HG03103 (cell line): ENCODE results near the gene THBS1.

ENCODE experiments used
- ATAC-seq: cut with Tn5 transposase; IDR thresholded peaks from one replicate; pipeline ENCODE4 v1.9.1; 2021; ENCODE audit warnings: low read depth; ENCODE audit not compliant: unreplicated experiment

THBS1 gene

DNA sequence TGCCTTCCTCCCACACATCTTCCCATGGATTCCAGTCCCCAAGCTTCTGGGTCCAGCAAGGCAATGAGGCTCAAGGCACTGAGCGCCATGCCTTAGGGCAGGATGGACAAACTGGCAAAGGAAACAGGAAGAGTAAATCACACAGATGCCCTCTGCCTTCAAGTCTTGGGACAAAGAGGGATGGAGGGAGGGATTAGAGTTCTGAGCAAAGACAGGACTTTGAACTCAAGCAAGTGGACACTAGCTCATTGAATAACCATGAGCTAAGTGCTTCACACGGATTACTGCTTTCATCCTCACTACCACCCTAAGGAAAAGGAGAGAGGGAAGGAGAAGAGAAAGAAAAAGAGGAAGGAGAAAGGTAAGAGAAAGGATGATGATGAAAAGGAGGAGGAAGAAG, 7.6 kb upstream of the THBS1 start:
- ATAC-seq, result no peak

DNA sequence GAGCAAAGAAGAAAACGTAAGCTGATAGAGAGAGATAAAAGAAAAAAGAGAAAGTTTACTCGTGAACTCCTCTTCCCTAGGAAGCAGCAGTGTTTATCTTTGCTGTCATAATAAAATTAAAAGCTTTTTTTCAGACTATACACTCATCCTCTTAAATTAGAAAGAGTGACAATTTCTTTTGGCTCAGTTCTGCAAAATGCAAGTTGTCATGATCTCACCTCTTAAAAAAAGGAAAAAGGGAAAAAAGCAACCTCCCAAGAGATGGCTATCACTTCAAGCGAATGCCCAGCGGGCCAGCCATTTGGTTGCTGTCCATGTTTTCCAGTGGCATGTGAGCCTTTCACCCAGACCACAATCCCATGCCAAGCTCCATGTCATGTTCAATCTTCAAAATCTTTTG, 7.0 kb upstream of the THBS1 start:
- ATAC-seq, result no peak

DNA sequence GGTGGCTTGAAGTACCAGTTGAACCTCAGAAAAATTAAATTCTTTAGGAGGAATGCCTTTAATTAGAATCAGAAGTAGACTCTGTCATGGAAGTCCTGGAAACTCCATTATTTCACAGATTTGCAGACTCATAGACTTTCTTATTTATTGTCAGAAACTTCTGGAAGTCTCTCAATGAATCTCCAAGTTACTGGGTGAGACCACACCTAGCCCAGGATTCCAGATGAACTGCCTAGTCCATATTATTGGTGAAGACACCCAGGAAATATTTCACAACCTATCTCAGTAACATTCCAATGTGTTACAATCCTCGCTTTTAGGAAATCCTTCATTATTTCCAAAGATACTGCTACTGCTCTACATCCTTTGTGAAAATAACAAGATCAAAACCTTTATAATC, 6.5 kb upstream of the THBS1 start:
- ATAC-seq, result no peak

DNA sequence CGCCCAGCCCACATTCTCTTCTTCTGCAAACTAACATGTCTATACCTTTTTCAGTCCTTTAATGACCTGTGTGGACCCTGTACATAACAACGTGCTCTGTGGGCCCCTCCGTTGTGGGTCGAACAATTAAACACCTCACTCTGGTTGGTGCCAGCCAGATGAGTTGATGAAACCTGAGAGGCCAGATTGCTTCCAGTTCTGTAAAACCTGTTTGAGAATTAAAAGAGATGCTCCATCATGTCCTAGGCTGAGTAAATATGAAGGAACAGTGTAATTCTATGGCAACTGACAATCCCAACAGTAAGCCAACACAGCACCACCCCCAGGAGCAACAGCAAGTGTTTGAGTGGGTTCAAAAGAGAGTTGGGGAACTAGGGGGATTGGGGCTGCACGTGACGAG, 5.7 kb upstream of the THBS1 start:
- ATAC-seq, result no peak

DNA sequence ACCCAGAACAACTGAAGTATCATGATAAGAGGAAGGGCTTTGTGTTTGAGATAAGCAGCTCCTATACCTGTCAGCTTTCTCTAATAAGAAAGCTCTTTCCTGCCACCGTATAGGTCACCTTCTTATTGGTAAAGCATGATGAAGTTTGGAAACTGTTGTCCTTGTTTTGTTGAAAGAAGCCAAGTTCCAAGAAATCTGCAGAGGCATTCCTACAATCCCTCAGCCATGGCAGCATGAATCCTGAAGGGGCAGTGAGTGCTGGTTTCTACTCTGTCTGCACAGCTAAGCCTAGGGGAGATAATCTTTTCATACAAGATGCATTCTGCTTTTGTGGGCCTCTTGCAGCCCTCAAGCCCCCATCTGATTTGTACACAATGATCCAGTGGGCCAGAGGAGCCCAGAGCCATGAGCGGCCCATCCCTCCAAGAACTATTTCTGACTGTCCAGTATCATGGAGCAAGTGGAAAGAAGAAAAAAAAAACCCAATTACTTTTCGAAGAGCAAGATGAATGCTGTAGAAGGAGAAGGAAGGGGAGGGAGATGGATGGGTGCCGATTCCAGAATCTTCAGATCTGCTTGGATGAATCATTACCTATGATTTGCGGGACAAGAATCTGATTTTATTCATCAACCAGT, 1.9 kb upstream of the THBS1 start:
- no peak for ATAC-seq

DNA sequence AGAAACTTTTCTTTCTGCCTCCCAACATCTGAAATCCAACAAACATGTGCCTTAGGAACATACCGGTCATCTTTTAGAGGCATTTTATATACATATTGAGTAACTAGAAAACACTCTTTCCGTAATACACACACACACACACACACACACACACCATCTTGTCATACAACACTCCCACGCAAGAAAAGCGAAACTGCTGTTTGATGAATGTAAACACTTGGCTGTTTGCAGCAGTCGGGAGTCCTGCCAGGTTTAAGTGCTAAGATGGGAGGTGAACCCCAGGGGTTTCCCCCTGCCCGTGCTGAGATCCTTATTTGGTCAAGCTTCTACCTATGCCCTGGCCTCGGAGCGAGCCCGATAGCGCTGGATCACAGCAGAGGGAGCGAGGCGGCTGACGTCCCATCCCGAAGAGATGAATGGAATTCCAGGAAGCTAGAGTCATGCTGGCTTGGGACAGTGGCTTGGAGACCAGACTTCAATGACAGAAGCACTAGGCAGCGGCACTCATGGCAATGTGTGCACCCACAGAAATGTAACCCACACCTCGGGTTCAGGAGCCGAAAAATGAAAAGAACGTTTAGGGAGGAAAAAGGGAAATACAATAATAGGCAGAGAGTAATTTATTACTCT, 1.3 kb upstream of the THBS1 start:
- no peak for ATAC-seq

DNA sequence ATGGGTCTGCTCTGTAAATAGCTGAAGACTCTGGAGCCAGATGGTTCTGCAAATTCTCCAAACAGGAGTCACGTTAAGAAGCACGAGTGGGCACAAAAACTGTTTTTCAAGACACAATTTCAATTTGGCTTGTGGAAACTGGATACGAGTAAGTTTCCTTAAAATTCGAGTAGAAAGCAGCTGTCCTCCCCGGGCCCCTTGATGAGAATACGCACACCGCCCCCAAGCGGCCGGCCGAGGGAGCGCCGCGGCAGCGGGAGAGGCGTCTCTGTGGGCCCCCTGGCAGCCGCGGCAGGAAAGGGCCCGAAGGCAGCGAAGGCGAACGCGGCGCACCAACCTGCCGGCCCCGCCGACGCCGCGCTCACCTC, 778 bp upstream of the THBS1 start:
- peak; percentile 86 for ATAC-seq

DNA sequence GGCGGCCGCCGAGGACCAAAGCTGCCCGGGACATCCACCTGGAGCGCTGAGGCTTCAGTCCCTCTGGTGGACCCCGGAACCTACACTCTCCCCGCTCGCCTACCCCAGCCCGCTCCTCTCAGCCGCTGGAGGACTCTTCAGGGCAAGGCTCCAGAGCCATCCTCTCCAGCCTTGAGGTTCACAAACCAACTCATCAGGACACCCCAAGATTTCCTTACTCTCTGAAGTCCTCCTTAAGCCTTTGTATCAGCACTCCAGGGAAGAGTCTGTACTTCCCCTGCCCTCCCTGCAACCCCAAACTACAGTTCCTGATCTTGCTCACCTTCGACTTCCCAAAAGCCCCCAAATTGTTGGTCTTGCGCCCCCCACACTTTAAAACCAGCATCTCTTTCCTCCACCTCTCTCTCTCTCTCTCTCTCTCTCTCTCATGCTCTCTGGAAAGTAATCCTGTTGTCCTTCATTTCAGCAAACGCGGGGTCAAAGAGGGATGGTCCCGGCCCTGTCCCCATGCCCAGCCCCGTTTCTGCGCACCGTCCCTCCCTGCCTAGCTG, 438 bp downstream of the THBS1 start:
- ATAC-seq, result no peak

DNA sequence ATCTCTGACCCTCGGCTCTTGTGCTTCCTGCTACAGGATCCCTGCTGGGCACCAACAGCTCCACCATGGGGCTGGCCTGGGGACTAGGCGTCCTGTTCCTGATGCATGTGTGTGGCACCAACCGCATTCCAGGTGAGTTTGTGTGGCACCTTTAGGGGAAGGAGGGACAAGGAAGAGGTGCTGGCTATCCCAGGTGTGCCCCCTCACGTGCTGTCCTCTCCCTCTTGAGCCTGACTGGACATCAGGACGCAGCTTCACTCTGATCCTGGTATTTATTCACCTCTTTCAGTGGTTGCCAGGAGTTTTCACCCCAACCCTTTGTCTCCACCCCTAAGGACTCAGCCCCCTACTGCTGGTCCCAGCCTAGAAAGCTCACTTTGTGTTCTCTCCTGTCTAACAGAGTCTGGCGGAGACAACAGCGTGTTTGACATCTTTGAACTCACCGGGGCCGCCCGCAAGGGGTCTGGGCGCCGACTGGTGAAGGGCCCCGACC, 960 bp downstream of the THBS1 start:
- no peak for ATAC-seq

DNA sequence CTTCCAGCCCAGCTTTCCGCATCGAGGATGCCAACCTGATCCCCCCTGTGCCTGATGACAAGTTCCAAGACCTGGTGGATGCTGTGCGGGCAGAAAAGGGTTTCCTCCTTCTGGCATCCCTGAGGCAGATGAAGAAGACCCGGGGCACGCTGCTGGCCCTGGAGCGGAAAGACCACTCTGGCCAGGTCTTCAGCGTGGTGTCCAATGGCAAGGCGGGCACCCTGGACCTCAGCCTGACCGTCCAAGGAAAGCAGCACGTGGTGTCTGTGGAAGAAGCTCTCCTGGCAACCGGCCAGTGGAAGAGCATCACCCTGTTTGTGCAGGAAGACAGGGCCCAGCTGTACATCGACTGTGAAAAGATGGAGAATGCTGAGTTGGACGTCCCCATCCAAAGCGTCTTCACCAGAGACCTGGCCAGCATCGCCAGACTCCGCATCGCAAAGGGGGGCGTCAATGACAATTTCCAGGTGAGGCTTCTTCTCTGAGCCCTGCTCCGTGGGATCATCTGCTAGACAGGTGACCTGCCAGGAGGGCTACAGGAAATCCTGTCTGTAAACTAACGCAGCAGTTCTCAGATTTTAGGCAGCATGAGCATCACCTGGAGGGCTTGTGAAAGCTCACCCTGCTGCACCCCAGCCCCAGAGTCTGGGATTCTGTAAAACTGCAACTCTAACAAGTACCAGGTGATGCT, 1.6 kb downstream of the THBS1 start:
- no peak for ATAC-seq

DNA sequence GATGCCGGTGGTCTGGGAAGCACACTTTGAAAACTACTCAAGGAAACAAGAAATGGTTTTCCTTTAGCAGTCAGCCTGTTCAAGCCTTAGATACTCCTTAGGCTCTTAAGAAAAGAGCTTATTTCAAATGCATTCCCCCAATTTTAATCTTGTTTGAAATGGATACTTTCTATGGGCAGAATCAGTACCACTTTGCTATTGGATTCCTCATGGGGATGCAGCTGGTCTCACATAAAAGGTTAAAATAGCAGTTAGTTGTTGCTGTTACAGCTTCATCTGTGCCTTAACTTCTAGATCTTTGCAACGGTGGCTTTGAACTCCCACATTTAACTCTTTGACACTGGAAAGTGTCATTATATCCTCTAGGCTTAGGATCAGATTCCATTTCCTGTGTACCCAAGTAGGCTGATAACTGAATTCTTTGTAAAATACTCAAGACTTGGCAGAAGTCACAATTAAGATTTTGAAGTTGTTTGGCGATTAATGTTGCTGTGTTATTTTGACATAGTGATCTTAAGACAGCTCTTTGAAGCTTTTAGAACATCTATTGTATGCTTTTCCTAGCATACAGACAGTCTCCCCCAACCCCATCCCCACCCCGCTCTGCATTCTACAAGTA, 2.2 kb downstream of the THBS1 start:
- no peak for ATAC-seq

DNA sequence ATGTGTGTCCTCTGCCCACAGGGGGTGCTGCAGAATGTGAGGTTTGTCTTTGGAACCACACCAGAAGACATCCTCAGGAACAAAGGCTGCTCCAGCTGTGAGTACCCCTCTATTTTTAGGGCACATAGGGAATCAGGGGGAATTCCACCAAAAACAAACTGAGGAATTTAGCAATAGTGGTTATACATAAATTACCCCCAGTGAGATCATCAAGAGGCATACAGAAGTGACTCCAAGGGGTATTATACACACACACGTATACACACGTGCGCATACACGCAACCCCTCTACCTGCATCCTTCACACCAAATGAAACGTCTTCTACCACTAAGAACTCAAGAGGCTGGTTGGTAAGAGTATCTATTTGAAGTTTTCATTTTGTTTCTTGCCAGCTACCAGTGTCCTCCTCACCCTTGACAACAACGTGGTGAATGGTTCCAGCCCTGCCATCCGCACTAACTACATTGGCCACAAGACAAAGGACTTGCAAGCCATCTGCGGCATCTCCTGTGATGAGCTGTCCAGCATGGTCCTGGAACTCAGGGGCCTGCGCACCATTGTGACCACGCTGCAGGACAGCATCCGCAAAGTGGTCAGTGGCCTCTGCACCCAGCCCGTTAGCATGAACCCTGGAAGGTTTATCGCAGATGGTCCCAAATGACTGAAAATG, 2.9 kb downstream of the THBS1 start:
- no peak for ATAC-seq

DNA sequence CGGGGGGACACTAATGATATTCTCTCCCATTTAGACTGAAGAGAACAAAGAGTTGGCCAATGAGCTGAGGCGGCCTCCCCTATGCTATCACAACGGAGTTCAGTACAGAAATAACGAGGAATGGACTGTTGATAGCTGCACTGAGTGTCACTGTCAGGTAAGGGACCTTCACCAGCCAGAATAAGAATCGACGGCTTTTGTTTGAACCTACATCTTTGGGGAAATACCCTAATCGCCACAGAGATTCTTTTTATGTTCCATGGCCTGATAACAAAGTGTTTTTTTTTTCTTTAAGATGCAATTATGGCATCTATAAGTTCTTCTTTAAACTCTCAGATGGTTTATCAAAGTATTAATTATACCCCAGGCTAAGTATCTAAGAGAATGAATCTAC, 3.4 kb downstream of the THBS1 start:
- ATAC-seq, result no peak

DNA sequence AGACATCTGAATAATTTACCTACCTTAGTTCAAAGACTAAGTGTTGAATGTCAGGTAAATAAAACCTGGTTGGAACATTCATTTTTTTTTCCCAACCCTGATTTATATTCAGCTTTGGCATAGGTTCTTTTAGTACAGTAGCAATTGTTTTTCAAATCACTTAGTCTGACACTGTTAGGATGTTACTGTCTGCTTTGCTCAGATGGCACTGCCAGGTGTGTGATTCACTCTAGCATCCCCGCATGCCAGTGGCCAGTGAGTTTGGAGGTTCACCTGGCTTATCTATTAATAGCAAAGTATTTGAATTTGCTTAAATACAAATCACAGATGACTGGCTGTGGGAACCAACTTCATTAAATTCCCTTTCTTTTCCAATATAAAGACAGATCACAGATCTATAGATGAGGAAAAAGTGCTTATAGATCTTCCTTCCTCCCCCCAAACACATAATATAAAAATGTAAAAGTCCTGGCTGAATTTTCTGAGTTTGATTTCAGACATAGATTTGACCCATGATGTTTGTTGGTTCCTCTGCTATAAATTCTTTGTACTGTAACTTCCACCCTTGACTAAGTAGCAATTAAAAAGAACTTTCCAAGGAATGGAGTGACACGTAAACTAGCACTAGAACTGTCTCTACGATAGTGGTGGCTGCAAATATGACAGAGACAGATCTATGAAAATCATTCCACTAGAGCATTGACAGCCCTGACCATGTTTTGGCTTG, 3.9 kb downstream of the THBS1 start:
- no peak for ATAC-seq

DNA sequence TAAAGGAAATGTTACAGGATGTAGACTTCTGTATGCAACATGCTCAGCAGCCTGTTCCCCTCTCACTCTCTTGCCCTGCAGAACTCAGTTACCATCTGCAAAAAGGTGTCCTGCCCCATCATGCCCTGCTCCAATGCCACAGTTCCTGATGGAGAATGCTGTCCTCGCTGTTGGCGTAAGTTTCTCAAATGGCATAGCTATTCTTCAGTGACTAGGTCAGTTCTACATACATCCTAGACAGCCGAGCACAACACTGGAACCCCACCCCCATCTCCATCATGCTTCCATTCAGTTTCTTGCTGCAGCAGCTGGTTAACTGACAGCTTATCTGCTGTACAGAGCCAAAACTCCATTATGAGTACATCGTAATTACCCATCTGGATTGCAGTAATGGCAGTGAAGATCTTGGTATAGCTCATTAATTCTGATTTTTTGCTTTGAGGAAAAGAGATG, 4.5 kb downstream of the THBS1 start:
- no peak for ATAC-seq

DNA sequence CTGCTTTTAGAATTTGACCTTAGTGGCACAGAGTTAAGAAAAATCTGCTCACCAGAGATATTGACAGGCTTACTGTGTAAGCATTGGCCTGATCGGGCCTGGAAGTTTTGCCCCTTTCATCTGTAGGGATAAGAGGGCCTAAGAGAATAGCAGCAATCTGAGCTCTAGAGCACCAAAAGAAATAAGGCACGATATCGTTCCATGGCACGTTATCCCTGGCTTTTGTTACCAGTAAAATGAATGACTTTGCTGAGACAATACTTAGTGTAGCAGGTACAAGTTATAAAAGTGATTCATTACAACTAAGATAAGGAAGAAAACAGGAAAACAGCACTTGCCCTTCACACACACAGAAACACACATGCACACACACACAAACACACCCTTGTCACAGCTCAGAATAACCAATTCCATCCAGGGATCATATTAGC, 5.0 kb downstream of the THBS1 start:
- ATAC-seq, result no peak

DNA sequence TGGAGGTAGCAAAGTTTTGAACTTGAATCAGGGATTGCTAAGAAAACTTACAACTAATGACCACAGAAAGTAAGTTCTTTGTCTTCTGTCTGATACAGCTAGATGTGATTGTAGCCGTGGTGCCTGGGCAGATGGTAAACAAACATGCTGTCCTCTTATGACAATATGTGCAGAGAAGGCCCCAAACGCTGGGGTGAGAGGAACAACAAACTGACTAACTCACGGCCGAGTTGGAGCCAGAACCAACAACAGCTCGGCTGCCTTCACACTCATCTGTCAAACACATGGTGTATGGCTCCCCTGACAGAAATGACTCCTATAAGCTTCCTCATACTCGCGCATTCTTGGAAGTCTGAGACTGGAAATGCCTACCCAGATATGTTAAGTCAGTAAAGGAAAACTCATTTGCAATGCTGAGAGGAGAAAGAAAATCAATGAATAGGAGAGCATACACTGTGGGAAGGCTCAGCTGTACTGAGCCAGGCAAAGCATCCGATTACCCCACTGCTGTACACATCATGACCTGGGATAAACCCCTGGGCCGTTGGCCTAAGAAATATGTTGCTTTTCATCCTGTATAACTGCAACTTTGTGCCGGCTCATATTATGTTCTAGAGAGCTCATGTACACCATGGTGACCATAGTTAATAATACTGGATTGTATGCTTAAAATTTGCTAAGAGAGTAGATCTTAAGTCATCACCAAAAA, 5.7 kb downstream of the THBS1 start:
- no peak for ATAC-seq

DNA sequence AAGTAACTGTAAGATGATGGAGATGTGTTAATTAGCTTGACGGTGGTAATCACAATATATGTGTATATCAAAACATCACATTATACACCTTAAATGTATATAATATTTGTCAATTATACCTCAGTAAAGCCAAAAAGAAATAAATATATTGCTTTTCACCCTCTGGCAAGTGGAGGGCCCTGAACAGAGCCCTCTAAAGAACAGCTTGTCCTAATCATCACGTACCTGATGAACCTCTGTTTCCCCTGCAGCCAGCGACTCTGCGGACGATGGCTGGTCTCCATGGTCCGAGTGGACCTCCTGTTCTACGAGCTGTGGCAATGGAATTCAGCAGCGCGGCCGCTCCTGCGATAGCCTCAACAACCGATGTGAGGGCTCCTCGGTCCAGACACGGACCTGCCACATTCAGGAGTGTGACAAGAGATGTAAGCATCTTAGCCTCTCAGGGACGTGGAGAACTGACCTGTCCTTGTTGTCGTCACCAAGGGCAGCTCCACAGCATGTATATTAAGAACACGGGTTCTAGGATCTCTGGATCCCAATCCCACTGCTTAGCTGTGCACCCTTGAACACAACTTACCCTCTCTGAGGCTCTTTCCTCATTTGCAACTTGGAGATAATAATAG, 6.3 kb downstream of the THBS1 start:
- no peak for ATAC-seq
